ENCODE results near the gene AFAP1.

DNA sequence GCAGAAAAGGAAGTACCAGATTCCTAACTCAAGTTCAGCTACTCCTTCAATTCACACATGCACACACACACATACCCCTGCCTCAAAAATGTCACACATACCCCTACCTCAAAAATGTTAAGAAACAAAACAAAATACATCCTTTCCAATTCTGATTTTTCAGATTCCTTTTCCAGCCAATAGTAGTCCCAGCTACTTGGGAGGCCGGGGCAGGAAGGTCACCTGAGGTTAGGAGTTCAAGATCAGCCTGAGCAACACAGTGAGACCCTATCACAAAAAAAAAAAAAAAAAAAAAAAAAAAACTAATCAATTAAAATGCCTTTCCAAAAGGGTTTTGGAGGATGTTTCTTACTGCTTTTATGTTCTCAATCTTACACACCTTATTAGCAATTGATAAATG is 138.0 kb downstream of the AFAP1 start:
- no peak for TF ChIP-seq ZNF274 (IDR thresholded peaks at IDR 0.05; ENCODE audit: low read depth, low read length)
- TF ChIP-seq SUZ12 (IDR thresholded peaks at IDR 0.05; ENCODE audit: extremely low read depth, insufficient read depth, insufficient read length) = no peak
